HG03558 (cell line): ENCODE data around the gene KIRREL3.

Source experiments
- ATAC-seq: cut with Tn5 transposase; IDR thresholded peaks from one replicate; pipeline ENCODE4 v1.9.1; 2021; ENCODE audit warnings: moderate number of reproducible peaks; ENCODE audit not compliant: unreplicated experiment; ENCODE audit errors: extremely low read depth

The KIRREL3 gene

GRCh38 chr11:126840975-126841374 lies 159.6 kb downstream of the KIRREL3 start:
- ATAC-seq, result no peak

GRCh38 chr11:126840201-126840886 lies 160.2 kb downstream of the KIRREL3 start:
- ATAC-seq, result no peak

- no peak for ATAC-seq
Measured at GRCh38 chr11:126839496-126839895, 161.1 kb downstream of the KIRREL3 start.

- ATAC-seq, result no peak
Measured at GRCh38 chr11:126838779-126839178, 161.8 kb downstream of the KIRREL3 start.

GRCh38 chr11:126837581-126837980 lies 163.0 kb downstream of the KIRREL3 start:
- ATAC-seq, result no peak

GRCh38 chr11:126834573-126834972 lies 166.0 kb downstream of the KIRREL3 start:
- ATAC-seq, result no peak

GRCh38 chr11:126834149-126834548 lies 166.4 kb downstream of the KIRREL3 start:
- no peak for ATAC-seq

- no peak for ATAC-seq
Measured at GRCh38 chr11:126833065-126833464, 167.5 kb downstream of the KIRREL3 start.

GRCh38 chr11:126832387-126832786 lies 168.2 kb downstream of the KIRREL3 start:
- no peak for ATAC-seq

GRCh38 chr11:126830216-126830806 lies 170.3 kb downstream of the KIRREL3 start:
- ATAC-seq, result no peak

GRCh38 chr11:126829716-126830115 lies 170.9 kb downstream of the KIRREL3 start:
- ATAC-seq, result no peak

GRCh38 chr11:126824035-126824607 lies 176.4 kb downstream of the KIRREL3 start:
- no peak for ATAC-seq

- ATAC-seq, result no peak
Measured at GRCh38 chr11:126823274-126823673, 177.3 kb downstream of the KIRREL3 start.

- no peak for ATAC-seq
Measured at GRCh38 chr11:126821827-126822226, 178.7 kb downstream of the KIRREL3 start.

- no peak for ATAC-seq
Measured at GRCh38 chr11:126819194-126819593, 181.4 kb downstream of the KIRREL3 start.

- ATAC-seq, result no peak
Measured at GRCh38 chr11:126817523-126818450, 182.8 kb downstream of the KIRREL3 start.

GRCh38 chr11:126817096-126817495 lies 183.5 kb downstream of the KIRREL3 start:
- ATAC-seq, result no peak

GRCh38 chr11:126816645-126817044 lies 183.9 kb downstream of the KIRREL3 start:
- no peak for ATAC-seq

GRCh38 chr11:126815111-126815510 lies 185.5 kb downstream of the KIRREL3 start:
- ATAC-seq, result no peak

- no peak for ATAC-seq
Measured at GRCh38 chr11:126810776-126811175, 189.8 kb downstream of the KIRREL3 start.
